A673 (cell line): ENCODE data around the gene SPAG6. TPM values are rescaled to one million over a fixed set of nuclear protein-coding genes. Genes with fewer than 3 reads are reported as not detected.

Experiments used
- BruUV-seq: library from RNA; stranded (reverse); fragments of 400-500 nt; replicated peaks from 2 replicates; lab custom pipeline; 2021; lab: Mats Ljungman, UMichigan
- CTCF ChIA-PET: fragments of 300-600 bp; sonication (Branson Sonifier 250); formaldehyde crosslinking; loops from one replicate; lab custom pipeline; 2022; ENCODE audit warnings: antibody characterized with exemption; lab: Charles Lee
- POLR2A ChIA-PET: fragments of 300-600 bp; sonication (Branson Sonifier 250); formaldehyde crosslinking; loops from one replicate; lab custom pipeline; 2022; ENCODE audit warnings: antibody characterized with exemption; ENCODE audit not compliant: low non-redundant PET; lab: Charles Lee
- DNase-seq: peaks from one replicate; pipeline ENCODE4 v3.0.0-alpha.2; 2015; ENCODE audit warnings: low spot score
- H3K27ac ChIP-seq: fragments of 200-600 bp; sonication (generic); 2 replicates; pipeline ENCODE4 v1.5.1; 2016; ENCODE audit warnings: mixed run types, low read depth, mild to moderate bottlenecking, mixed read lengths, antibody characterized with exemption, low read length; ENCODE audit not compliant: poor library complexity, severe bottlenecking
- H3K27me3 ChIP-seq: fragments of 200-600 bp; sonication (generic); replicated peaks from 2 replicates; pipeline ENCODE4 v1.6.1; 2017; ENCODE audit warnings: mixed run types, low read depth, mild to moderate bottlenecking, mixed read lengths, antibody characterized with exemption, low read length; ENCODE audit not compliant: insufficient read depth, poor library complexity
- H3K36me3 ChIP-seq: fragments of 200-600 bp; sonication (generic); 2 replicates; pipeline ENCODE4 v1.6.1; 2016; ENCODE audit warnings: mixed run types, mild to moderate bottlenecking, mixed read lengths, antibody characterized with exemption, low read length; ENCODE audit not compliant: insufficient read depth, poor library complexity, severe bottlenecking
- H3K4me1 ChIP-seq: fragments of 200-600 bp; sonication (generic); 2 replicates; pipeline ENCODE4 v1.6.1; 2017; ENCODE audit warnings: mixed run types, mild to moderate bottlenecking, mixed read lengths, antibody characterized with exemption, low read length; ENCODE audit not compliant: insufficient read depth, poor library complexity, severe bottlenecking
- H3K4me3 ChIP-seq: fragments of 200-600 bp; sonication (generic); 2 replicates; pipeline ENCODE4 v1.5.1; 2016; ENCODE audit warnings: low read depth, mixed run types, mild to moderate bottlenecking, mixed read lengths, low read length; ENCODE audit not compliant: poor library complexity, severe bottlenecking
- H3K9me3 ChIP-seq: fragments of 200-600 bp; sonication (generic); 2 replicates; pipeline ENCODE4 v1.6.1; 2016; ENCODE audit warnings: mixed run types, low read depth, mild to moderate bottlenecking, mixed read lengths, antibody characterized with exemption, low read length; ENCODE audit not compliant: poor library complexity, severe bottlenecking
- CTCF ChIP-seq: fragments of 300-800, 200-600 bp; sonication (generic); conservative IDR thresholded peaks from 2 replicates; pipeline ENCODE4 v1.5.1; 2017; ENCODE audit warnings: low read depth, mild to moderate bottlenecking, antibody characterized with exemption, low read length, moderate library complexity, mixed read lengths
- EZH2 ChIP-seq: fragments of 200-600 bp; sonication (generic); IDR thresholded peaks from 2 replicates; pipeline ENCODE4 v1.6.1; 2017; ENCODE audit warnings: borderline replicate concordance, low read depth, mild to moderate bottlenecking, mixed read lengths, antibody characterized with exemption, low read length; ENCODE audit not compliant: poor library complexity, severe bottlenecking
- intact Hi-C: fragments of 100-400 bp; cut with micrococcal nuclease; formaldehyde crosslinking; loops from one replicate; pipeline ENCODE4 v1.10.0; 2022; ENCODE audit not compliant: unreplicated experiment
- total RNA-seq: library from RNA; stranded (reverse); gene quantifications from 2 replicates; pipeline ENCODE4 v1.2.3, GENCODE V29; 2021

SPAG6 gene
- total RNA-seq, 1 experiment from 2014 or later, result 0.39 TPM

- Histone ChIP-seq H3K36me3 (no peaks in the 10 kb centered on the region), H3K27me3 (no peaks in the 10 kb centered on the region), H3K4me1 (no peaks in the 10 kb centered on the region), H3K4me3 (no peak overlapping the region), H3K27ac (no peak overlapping the region), H3K9me3 (no peaks in the 10 kb centered on the region)
- no TSS peak for BruUV-seq
- ChIA-PET POLR2A (interaction anchor here (0.7 kb wide), 1 partner anchor 256 kb away, joined by 3 read pairs; no protein-coding TSS in a partner anchor), CTCF (no interaction called here)
- intact Hi-C loops, result no loop called here
- DNase-seq, result no peak
- TF ChIP-seq CTCF (no peak), EZH2 (no peak)
Measured at GRCh38 chr10:22369434-22370072, 24.3 kb downstream of the SPAG6 start.

- ChIA-PET POLR2A (no interaction called here), CTCF (no interaction called here)
- Histone ChIP-seq H3K9me3 (no peaks in the 10 kb centered on the region), H3K27ac (no peak overlapping the region), H3K4me3 (no peak overlapping the region), H3K4me1 (no peaks in the 10 kb centered on the region), H3K36me3 (no peaks in the 10 kb centered on the region), H3K27me3 (no peaks in the 10 kb centered on the region)
- no peak for DNase-seq
- BruUV-seq, result no TSS peak
- TF ChIP-seq EZH2 (no peak), CTCF (no peak)
- intact Hi-C loops, result no loop called here
Measured at GRCh38 chr10:22370320-22370719, 25.0 kb downstream of the SPAG6 start.

- Histone ChIP-seq H3K9me3 (no peaks in the 10 kb centered on the region), H3K4me1 (no peaks in the 10 kb centered on the region), H3K4me3 (no peak overlapping the region), H3K27me3 (no peaks in the 10 kb centered on the region), H3K27ac (no peak overlapping the region), H3K36me3 (no peaks in the 10 kb centered on the region)
- no TSS peak for BruUV-seq
- intact Hi-C loops, result no loop called here
- TF ChIP-seq CTCF, result no peak
- TF ChIP-seq EZH2, result no peak
- no peak for DNase-seq
- ChIA-PET POLR2A (no interaction called here), CTCF (no interaction called here)
Measured at GRCh38 chr10:22372298-22372697, 27.0 kb downstream of the SPAG6 start.
